ENCODE results near the gene C10orf120. TPM values are rescaled to one million over a fixed set of nuclear protein-coding genes. Genes with fewer than 3 reads are reported as not detected.

The C10orf120 gene
- polyA plus RNA-seq, 3 donors, result not detected

- H3K79me2 ChIP-seq (ENCODE audit: insufficient read depth, low read length), result no peaks in the 10 kb centered on the region
- no peaks in the 10 kb centered on the region for H3K36me3 Mint-ChIP-seq
- H3K9me3 Mint-ChIP-seq, result no peaks in the 10 kb centered on the region
- H3K4me3 Mint-ChIP-seq, result no peak overlapping the region
- no peaks in the 10 kb centered on the region for H3K36me3 ChIP-seq (replicated peaks in 1 of 2; ENCODE audit: control insufficient read depth in 1 of 2, insufficient read depth in 2 of 2, low read length in 2 of 2)
- TF ChIP-seq CTCF (IDR thresholded peaks at IDR 0.05), result no peak
- peaks cover 0 to 5% (median 2%) of the 10 kb centered on the region in 3 donors for H3K27me3 Mint-ChIP-seq (ENCODE audit: low read depth in 3 of 3)
- intact Hi-C loops (cut with micrococcal nuclease), result no loop called here
- 85% methylated on average over 2 of the region's 6 CpGs for WGBS (ENCODE audit: insufficient coverage)
- no peak overlapping the region for H3K4me2 ChIP-seq (replicated peaks; ENCODE audit: extremely low read depth, low read length, poor library complexity, severe bottlenecking)
- H4K20me1 ChIP-seq (ENCODE audit: insufficient read depth, low read length), result no peaks in the 10 kb centered on the region
- no peak overlapping the region for H3K9ac ChIP-seq (ENCODE audit: insufficient read depth, low read length, poor library complexity, severe bottlenecking)
- H3K27me3 ChIP-seq (ENCODE audit: control insufficient read depth in 2 of 2, insufficient read depth in 2 of 2, low read length in 2 of 2), result no peaks in the 10 kb centered on the region
- no peak overlapping the region for H3K27ac Mint-ChIP-seq
- no peaks in the 10 kb centered on the region for H3K4me1 ChIP-seq (ENCODE audit: control insufficient read depth in 1 of 2, insufficient read depth in 2 of 2, low read length in 2 of 2)
- H3K27ac ChIP-seq (ENCODE audit: low read depth in 1 of 2, low read length in 2 of 2), result no peak overlapping the region
- no peaks in the 10 kb centered on the region for H3K9me3 ChIP-seq (replicated peaks in 1 of 2; ENCODE audit: control insufficient read depth in 1 of 2, insufficient read depth in 1 of 2, low read length in 2 of 2)
- no peak for DNase-seq
- H3K4me3 ChIP-seq (replicated peaks in 1 of 3; ENCODE audit: low read depth in 2 of 3, low read length in 3 of 3), result no peak overlapping the region
- no peaks in the 10 kb centered on the region for H3K4me1 Mint-ChIP-seq
- H2AFZ ChIP-seq (ENCODE audit: insufficient read depth, low read depth, low read length, poor library complexity, severe bottlenecking), result no peak overlapping the region
These were observed 40.5 kb downstream of the C10orf120 start for GRCh38 chr10:122659126-122659525.

- TF ChIP-seq CTCF (IDR thresholded peaks at IDR 0.05), result no peak
- Mint-ChIP-seq H3K27ac (no peak overlapping the region), H3K27me3 (ENCODE audit: low read depth in 3 of 3) (peaks cover 0 to 5% (median 2%) of the 10 kb centered on the region in 3 donors), H3K4me1 (no peaks in the 10 kb centered on the region), H3K36me3 (no peaks in the 10 kb centered on the region), H3K4me3 (no peak overlapping the region), H3K9me3 (no peaks in the 10 kb centered on the region)
- 92% methylated on average over 8 of the region's 8 CpGs for WGBS (ENCODE audit: insufficient coverage)
- H3K9me3 ChIP-seq (replicated peaks in 1 of 2; ENCODE audit: control insufficient read depth in 1 of 2, insufficient read depth in 1 of 2, low read length in 2 of 2), result no peaks in the 10 kb centered on the region
- H3K4me1 ChIP-seq (ENCODE audit: control insufficient read depth in 1 of 2, insufficient read depth in 2 of 2, low read length in 2 of 2), result no peaks in the 10 kb centered on the region
- H3K27ac ChIP-seq (ENCODE audit: low read depth in 1 of 2, low read length in 2 of 2), result no peak overlapping the region
- H3K79me2 ChIP-seq (ENCODE audit: insufficient read depth, low read length), result no peaks in the 10 kb centered on the region
- H4K20me1 ChIP-seq (ENCODE audit: insufficient read depth, low read length), result no peaks in the 10 kb centered on the region
- no peaks in the 10 kb centered on the region for H3K27me3 ChIP-seq (ENCODE audit: control insufficient read depth in 2 of 2, insufficient read depth in 2 of 2, low read length in 2 of 2)
- H3K9ac ChIP-seq (ENCODE audit: insufficient read depth, low read length, poor library complexity, severe bottlenecking), result no peak overlapping the region
- H3K4me3 ChIP-seq (replicated peaks in 1 of 3; ENCODE audit: low read depth in 2 of 3, low read length in 3 of 3), result no peak overlapping the region
- intact Hi-C loops (cut with micrococcal nuclease), result no loop called here
- no peak overlapping the region for H3K4me2 ChIP-seq (replicated peaks; ENCODE audit: extremely low read depth, low read length, poor library complexity, severe bottlenecking)
- no peak overlapping the region for H2AFZ ChIP-seq (ENCODE audit: insufficient read depth, low read depth, low read length, poor library complexity, severe bottlenecking)
- DNase-seq, result no peak
- H3K36me3 ChIP-seq (replicated peaks in 1 of 2; ENCODE audit: control insufficient read depth in 1 of 2, insufficient read depth in 2 of 2, low read length in 2 of 2), result no peaks in the 10 kb centered on the region
These were observed 41.1 kb downstream of the C10orf120 start for GRCh38 chr10:122658356-122659049.
